Stimulated activated CD4-positive, alpha-beta T cell treated with anti-CD3 and anti-CD28 coated beads, Interleukin-4, amount 100 ng/mL, for 48 hours (primary cell): ENCODE results near the gene OPA3.

Experiments used
- DNase-seq, 2 donors: peaks; one replicate each; pipeline ENCODE4 v3.0.0-alpha.2; 2020; ENCODE audit warnings: low read depth in 2 of 2

Gene OPA3

DNA sequence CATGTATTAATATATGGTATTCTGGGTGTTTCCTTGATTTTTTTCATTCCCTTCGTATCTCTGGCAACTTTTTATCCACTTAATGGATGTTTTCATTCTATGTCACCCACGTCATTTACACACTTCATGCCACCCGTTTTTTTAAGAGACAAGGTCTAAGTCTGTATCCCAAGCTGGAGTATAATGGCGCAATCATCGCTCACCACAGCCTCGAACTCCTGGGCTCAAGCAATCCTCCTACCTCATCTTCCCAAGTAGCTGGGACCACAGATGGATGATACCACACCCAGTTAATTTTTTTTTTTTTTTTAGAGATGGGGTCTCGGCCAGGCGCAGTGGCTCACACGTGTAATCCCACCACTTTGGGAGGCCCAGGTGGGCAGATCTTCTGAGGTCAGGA is 80.7 kb downstream of the OPA3 start:
- DNase-seq = no peak

GRCh38 chr19:45502111-45502510 is 82.5 kb downstream of the OPA3 start:
- no peak for DNase-seq

DNA sequence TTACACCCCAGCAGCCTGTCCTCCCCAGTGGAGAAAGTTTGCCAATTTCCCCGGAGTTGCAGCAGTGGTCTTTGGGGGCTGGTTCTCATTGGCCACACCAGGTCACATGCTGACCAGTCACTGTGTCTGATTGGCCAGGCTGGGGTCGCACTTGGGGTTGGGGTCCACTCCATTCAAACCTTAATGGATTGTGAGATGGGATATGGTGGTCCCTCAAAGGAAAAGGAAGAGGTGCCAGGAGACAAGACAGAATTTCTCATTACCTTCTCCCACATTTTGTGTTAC is 82.9 kb downstream of the OPA3 start:
- DNase-seq = no peak

DNA sequence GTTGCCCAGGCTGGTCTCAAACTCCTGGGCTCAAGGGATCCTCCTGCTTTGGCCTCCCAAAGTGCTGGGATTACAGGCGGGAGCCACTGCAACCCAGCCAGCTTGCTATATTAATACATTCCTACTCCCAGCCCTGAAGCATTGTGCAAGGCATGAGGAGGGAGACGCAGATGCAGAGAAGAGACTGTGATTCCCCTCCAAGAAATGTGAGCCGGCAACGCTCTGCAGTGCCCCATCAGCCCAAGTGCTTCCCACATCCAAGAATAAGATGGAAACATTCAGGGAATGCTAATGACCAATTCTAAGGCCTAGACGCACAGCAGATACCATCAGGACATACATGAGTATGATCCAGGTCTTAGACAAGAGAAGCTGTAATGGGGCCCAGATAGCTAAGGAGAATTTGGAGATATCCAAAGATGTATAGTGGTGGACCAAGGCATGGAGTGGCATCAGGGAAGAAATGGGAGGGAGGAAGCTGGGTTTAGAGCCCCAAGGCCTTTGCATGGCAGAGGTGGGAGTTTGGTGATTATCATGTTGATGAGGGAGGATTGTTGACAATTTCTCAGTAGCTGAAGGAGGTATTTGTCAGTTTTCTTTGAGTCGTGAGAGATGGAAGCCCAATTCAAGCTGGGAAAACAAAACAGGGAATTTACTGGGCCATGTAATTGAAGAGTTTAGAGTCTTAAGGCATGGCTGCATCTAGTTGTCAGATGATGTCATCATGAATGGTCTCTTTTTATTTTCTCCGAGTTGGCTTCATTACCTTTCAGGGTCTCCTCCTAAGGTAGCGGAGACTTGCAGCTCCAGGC is 83.5 kb downstream of the OPA3 start:
- DNase-seq = no peak

- DNase-seq = peak; percentile 65 to 70
Observed at GRCh38 chr19:45499196-45500180, 85.1 kb downstream of the OPA3 start.

DNA sequence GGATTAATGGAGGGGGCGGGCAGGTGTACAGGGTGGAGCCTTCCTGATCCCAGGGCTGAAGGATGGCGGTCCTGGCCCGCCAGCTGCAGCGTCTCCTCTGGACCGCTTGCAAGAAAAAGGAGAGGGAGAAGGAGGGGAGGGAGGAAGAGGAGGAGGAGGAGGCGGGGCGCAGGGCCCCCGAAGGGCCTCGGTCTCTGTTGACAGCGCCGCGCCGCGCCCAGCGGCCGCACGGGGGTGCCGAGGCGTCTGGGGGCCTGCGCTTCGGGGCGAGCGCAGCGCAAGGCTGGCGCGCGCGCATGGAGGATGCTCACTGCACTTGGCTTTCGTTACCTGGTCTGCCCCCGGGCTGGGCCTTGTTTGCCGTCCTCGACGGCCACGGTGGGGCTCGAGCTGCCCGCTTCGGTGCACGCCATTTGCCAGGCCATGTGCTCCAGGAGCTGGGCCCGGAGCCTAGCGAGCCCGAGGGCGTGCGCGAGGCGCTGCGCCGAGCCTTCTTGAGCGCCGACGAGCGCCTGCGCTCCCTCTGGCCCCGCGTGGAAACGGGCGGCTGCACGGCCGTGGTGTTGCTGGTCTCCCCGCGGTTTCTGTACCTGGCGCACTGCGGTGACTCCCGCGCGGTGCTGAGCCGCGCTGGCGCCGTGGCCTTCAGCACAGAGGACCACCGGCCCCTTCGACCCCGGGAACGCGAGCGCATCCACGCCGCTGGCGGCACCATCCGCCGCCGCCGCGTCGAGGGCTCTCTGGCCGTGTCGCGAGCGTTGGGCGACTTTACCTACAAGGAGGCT is 86.0 kb downstream of the OPA3 start, which contains the start of gene PPM1N:
Gene PPM1N (plus strand): TSS at position 33 of the 785 bp plus-strand sequence. CDS start 30 bp downstream, at position 63.
- DNase-seq = peak in 1 of 2 donors; percentile 50

GRCh38 chr19:45497791-45498190 is 86.8 kb downstream of the OPA3 start:
- DNase-seq = no peak

- peak in 1 of 2 donors; percentile 32 for DNase-seq
Observed at GRCh38 chr19:45496349-45496953, 88.2 kb downstream of the OPA3 start.

DNA sequence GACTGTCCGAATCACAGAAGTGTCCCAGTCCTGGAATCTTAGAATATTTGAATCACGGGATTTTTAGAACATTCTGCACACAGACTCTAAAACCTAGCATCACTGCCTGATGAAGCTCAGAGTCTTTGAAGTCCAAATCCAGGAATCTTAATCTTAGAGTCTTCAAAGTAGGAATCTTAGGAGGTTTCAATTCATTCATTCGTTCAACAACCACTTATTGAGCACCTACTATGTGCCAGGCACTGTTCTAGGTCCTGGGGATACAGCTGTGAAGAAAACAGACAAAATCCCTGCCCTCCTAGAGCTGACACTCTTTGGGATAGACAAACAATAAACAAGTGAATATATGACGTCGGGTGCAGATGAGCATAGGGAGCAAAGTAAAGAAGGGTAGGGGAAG is 89.4 kb downstream of the OPA3 start:
- DNase-seq = no peak

DNA sequence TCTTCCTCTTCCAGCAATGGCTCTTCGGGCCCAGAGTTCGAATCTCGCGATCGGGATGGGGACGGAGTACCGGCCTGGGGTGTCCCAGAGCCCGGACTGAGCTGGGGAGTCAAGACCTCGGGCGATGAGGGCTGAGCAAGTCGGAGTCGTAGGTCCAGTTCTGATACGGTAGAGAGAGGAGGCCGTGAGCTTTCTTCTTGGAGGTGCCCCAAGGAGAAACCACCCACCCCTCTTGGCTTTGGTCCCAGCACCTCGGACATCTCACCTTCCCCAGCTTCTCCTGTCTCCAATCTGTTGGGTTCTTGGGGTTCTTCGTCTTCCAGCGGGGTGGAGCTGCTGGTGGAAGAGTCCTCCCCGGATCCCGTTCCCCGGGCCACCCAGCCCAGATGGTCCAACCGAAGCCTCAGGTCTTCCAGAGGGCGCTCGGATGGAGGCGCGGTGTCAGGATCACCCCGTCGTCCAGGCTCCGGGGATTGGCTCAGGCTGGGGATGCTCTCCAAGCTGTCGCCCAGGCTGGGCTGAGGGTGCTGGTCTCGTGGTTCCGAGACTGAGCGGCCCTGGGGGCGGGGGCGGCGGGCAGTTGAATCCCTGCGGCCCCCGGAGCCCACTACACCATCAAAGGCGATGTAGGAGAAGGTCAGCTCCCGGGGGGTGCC is 90.2 kb downstream of the OPA3 start:
- DNase-seq = no peak

- DNase-seq = no peak
Observed at GRCh38 chr19:45492627-45493470, 91.8 kb downstream of the OPA3 start.

DNA sequence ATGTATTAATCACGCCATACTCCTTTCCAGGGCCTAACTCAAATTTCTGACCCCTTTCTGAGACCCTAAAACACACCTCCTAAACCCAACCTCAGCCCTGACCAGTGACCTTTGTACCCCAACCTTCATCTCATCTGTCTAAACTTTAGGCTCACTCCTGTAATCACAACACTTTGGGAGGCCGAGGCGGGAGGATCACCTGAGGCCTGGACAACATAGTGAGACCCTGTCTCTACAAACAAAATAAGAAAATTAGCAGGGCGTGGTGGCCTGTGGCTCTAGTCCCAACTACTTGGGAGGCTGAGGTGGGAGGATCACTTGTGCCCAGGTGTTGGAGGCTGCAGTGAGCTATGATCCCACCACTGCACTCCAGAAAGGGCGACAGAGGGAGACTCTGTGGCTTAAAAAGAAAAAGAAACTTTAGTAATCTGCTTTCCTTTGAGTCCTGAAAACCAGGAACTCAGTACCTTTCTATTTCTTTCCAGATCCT is 92.4 kb downstream of the OPA3 start:
- DNase-seq = no peak

GRCh38 chr19:45489216-45489855 is 95.3 kb downstream of the OPA3 start:
- no peak for DNase-seq

- no peak for DNase-seq
Observed at GRCh38 chr19:45488708-45489107, 95.9 kb downstream of the OPA3 start.

- peak; percentile 98 to 99 for DNase-seq
Observed at GRCh38 chr19:45485305-45486077, 99.1 kb downstream of the OPA3 start.

DNA sequence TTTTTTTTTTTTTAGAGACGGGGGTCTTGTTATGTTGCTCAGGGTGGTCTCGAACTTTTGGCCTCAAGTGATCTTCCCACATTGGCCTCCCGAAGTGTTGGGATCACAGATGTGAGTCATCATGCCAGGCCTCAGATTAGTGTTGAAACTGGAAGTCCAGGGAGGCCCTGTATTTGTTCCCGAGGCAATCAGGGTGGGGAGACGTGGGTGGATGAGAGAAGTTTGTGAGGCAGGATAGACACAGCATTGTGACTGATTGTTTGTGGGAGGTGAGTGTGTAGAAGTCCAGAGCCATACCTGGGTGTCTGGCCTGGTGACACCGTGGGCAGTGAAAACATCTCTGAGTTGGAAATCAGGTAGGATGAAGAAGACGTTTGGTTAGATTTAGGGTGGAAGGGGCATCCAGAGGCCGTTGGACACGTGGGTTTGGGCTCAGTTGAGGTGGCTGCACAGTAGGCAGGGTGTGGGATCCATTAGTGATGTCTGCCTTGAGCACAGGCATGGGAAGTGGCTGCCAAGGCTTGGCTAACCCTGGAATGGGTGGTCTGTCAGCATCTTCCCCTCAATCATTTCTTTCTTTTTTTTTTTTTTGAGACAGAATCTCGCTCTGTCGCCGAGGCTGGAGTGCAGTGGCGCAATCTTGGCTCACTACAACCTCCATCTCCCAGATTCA is 100.2 kb downstream of the OPA3 start:
- DNase-seq = no peak

DNA sequence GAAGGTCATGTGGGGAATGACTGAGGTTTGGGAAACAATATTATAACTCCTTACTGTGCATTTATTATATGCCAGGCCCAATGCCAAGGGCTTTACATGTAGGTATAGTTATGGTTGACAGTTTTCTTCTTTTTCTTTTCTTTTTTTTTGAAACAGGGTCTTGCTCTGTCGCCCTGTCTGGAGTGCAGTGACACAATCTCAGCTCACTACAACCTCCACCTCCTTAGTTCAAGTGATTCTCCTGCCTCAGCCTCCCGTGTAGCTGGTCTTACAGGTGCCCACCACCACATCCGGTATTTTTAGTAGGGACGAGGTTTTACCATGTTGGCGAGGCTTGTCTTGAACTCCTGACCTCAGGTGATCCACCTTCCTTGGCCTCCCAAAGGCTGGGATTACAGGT is 101.6 kb downstream of the OPA3 start:
- DNase-seq = no peak
